CD4-positive, alpha-beta T cell treated with Interleukin-1 beta for 1 hour (primary cell): ENCODE data around the gene KIF27.
"Not testable (repeated sequence)": the region's sequence is repeated elsewhere in the genome, so short reads cannot be mapped to it uniquely, and the experiment has no call there.

ENCODE experiments used
- DNase-seq, 2 donors: peaks; one replicate each; pipeline ENCODE4 v3.0.0-alpha.2; 2020 to 2022

Gene KIF27

GRCh38 chr9:83920927-83921707 is at the start of gene KIF27:
TSS of gene KIF27 (minus strand) at chr9:83921432. CDS start at chr9:83915591, 5,841 bp downstream.
- DNase-seq: peak; percentile 96

GRCh38 chr9:83969602-83970001 is 48.4 kb upstream of the KIF27 start:
- no peak for DNase-seq

GRCh38 chr9:83967073-83967472 is 45.8 kb upstream of the KIF27 start:
- no peak for DNase-seq

- DNase-seq: no peak
These were observed 45.0 kb upstream of the KIF27 start for GRCh38 chr9:83966209-83966582.

- DNase-seq: no peak
These were observed 44.3 kb upstream of the KIF27 start for GRCh38 chr9:83965350-83966208.

- DNase-seq: no peak
These were observed 43.7 kb upstream of the KIF27 start for GRCh38 chr9:83964973-83965349.

GRCh38 chr9:83962165-83962564 is 40.9 kb upstream of the KIF27 start:
- DNase-seq: no peak

- DNase-seq: no peak
These were observed 39.8 kb upstream of the KIF27 start for GRCh38 chr9:83960991-83961390.

- DNase-seq: no peak
These were observed 37.8 kb upstream of the KIF27 start for GRCh38 chr9:83959061-83959460.

- no peak for DNase-seq
These were observed 35.9 kb upstream of the KIF27 start for GRCh38 chr9:83957248-83957513.

- peak; percentile 55 to 57 for DNase-seq
These were observed 35.4 kb upstream of the KIF27 start for GRCh38 chr9:83956436-83957247.

- DNase-seq: peak in 1 of 2 donors; percentile 42
These were observed 34.8 kb upstream of the KIF27 start for GRCh38 chr9:83956086-83956435.

GRCh38 chr9:83948096-83948495 is 26.9 kb upstream of the KIF27 start:
- DNase-seq: not testable (repeated sequence)

GRCh38 chr9:83940590-83941303 is 19.5 kb upstream of the KIF27 start:
- no peak for DNase-seq

- DNase-seq: peak; percentile 29 to 80
These were observed 16.7 kb upstream of the KIF27 start for GRCh38 chr9:83937861-83938455.

- no peak for DNase-seq
These were observed 15.3 kb upstream of the KIF27 start for GRCh38 chr9:83936523-83936922.

GRCh38 chr9:83935276-83935935 is 14.2 kb upstream of the KIF27 start:
- DNase-seq: no peak

- DNase-seq: no peak
These were observed 13.5 kb upstream of the KIF27 start for GRCh38 chr9:83934569-83935275.

- no peak for DNase-seq
These were observed 12.6 kb upstream of the KIF27 start for GRCh38 chr9:83933790-83934189.

- no peak for DNase-seq
These were observed 11.6 kb upstream of the KIF27 start for GRCh38 chr9:83932851-83933250.

GRCh38 chr9:83932011-83932410 is 10.8 kb upstream of the KIF27 start:
- no peak for DNase-seq
